HT-29 (cell line): Measurements from ENCODE around the gene PLK3. TPM values are rescaled to one million over a fixed set of nuclear protein-coding genes. Genes with fewer than 3 reads are reported as not detected.
A peak's percentile ranks its signal among the peaks of the same experiment; 100 is the strongest.
"Not testable (repeated sequence)": the region's sequence is repeated elsewhere in the genome, so short reads cannot be mapped to it uniquely, and the experiment has no call there.

Experiments used
- DNase-seq: peaks from one replicate; pipeline ENCODE4 v3.0.0-alpha.2; 2015; ENCODE audit warnings: low spot score
- total RNA-seq: library from RNA; depleted of rRNA; stranded (reverse); fragments of >200 nt; shearing (Covaris generic); gene quantifications from 2 replicates; pipeline ENCODE4 v1.2.3, GENCODE V29; 2014

The PLK3 gene
- total RNA-seq, 1 experiment from 2014 or later, result 137 TPM

GRCh38 chr1:44786841-44787426 is 13.2 kb upstream of the PLK3 start:
- DNase-seq, result no peak

GRCh38 chr1:44787506-44787905 is 12.7 kb upstream of the PLK3 start:
- DNase-seq, result no peak

- DNase-seq, result no peak
Measured at GRCh38 chr1:44788120-44788860, 11.9 kb upstream of the PLK3 start, which contains the start of gene BEST4. BEST4 (minus strand) TSS chr1:44788170; CDS start chr1:44787705, 465 bp downstream.

GRCh38 chr1:44790968-44791801 is 9.0 kb upstream of the PLK3 start:
- peak; percentile 64 for DNase-seq

- no peak for DNase-seq
Measured at GRCh38 chr1:44792736-44793502, 7.3 kb upstream of the PLK3 start.

GRCh38 chr1:44797886-44798285 is 2.3 kb upstream of the PLK3 start:
- not testable (repeated sequence) for DNase-seq

- no peak for DNase-seq
Measured at GRCh38 chr1:44798481-44799365, 1.5 kb upstream of the PLK3 start.

- peak; percentile 43 for DNase-seq
Measured at GRCh38 chr1:44801491-44802305, 1.5 kb downstream of the PLK3 start.

GRCh38 chr1:44802306-44803061 is 2.3 kb downstream of the PLK3 start:
- peak; percentile 16 for DNase-seq

GRCh38 chr1:44803062-44803311 is 2.8 kb downstream of the PLK3 start:
- no peak for DNase-seq

- peak; percentile 9 for DNase-seq
Measured at GRCh38 chr1:44803312-44804095, 3.3 kb downstream of the PLK3 start.

- peak; percentile 29 for DNase-seq
Measured at GRCh38 chr1:44805311-44806024, 5.3 kb downstream of the PLK3 start.

GRCh38 chr1:44806025-44806703 is 6.0 kb downstream of the PLK3 start:
- DNase-seq, result no peak

- no peak for DNase-seq
Measured at GRCh38 chr1:44806704-44807363, 6.7 kb downstream of the PLK3 start, which contains the start of gene DYNLT4. DYNLT4 (minus strand) TSS chr1:44807351; CDS start chr1:44806668, 683 bp downstream.

GRCh38 chr1:44807364-44808062 is 7.3 kb downstream of the PLK3 start:
- peak; percentile 99 for DNase-seq
